HG02571 (cell line): ENCODE measurements around the gene PABPN1.
"Not testable (repeated sequence)": the region's sequence is repeated elsewhere in the genome, so short reads cannot be mapped to it uniquely, and the experiment has no call there.

Experiments
- ATAC-seq: cut with Tn5 transposase; IDR thresholded peaks from one replicate; pipeline ENCODE4 v1.9.1; 2021; ENCODE audit warnings: mild to moderate bottlenecking, moderate library complexity; ENCODE audit not compliant: unreplicated experiment

PABPN1 gene, protein sequence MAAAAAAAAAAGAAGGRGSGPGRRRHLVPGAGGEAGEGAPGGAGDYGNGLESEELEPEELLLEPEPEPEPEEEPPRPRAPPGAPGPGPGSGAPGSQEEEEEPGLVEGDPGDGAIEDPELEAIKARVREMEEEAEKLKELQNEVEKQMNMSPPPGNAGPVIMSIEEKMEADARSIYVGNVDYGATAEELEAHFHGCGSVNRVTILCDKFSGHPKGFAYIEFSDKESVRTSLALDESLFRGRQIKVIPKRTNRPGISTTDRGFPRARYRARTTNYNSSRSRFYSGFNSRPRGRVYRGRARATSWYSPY

DNA sequence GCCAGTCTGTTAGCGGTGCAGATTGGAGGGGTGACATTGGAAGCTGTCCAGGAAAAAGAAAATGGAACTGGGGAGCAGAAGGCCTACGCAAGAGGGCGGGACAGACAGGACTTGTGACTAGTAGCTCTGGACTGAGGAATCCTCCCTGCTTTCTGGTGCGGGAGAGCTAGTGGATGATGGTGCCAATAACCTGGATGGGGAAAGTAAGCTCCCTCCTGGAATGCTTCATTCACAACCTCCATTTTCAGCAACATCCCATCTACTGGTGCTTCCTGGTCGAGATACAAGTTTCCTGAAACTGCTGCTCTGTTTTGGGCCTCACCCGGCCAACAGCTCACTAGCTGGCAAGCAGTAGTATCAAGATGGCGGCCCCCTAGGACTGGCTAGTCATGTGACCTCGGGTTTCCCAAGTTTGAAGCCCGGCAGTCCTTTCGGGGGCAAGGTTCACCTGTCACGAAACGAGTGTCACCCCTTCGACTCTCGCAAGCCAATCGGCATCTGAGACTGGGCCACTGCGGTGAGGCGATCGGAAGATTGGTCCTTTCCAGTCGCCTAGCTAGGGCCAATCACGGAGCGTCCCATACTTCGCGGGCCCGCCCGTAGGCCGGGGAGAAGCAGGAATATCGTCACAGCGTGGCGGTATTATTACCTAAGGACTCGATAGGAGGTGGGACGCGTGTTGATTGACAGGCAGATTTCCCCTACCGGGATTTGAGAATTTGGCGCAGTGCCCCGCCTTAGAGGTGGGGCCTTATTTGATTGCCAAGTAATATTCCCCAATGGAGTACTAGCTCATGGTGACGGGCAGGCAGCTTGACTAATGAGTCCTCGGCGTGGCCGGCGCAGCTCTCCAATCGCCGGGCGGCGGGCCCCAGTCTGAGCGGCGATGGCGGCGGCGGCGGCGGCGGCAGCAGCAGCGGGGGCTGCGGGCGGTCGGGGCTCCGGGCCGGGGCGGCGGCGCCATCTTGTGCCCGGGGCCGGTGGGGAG lies at the start of gene PABPN1:
TSS of gene PABPN1 (plus strand) at position 874 of the 988 bp plus-strand sequence. CDS start at position 887, 13 bp downstream.
- ATAC-seq, result peak; percentile 86

DNA sequence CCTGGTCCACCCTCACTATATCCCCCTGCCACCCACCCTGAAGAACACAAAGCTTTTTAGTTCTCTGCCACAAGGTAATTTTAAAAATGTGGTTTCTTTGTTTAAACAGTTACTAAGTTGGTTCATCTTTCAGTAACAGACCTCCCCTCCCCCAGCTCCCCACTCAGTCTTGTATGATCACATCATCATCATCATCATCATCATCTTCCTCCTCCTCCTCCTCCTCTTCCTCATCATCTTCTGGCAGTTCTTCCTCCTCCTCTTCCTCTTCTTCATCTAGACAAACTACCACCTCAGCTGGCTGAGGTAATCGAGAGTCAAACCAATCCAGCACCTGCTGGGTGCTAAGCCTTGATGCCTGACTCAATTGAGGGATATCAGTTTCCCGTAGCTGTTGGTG lies 45.8 kb upstream of the PABPN1 start:
- ATAC-seq, result no peak

DNA sequence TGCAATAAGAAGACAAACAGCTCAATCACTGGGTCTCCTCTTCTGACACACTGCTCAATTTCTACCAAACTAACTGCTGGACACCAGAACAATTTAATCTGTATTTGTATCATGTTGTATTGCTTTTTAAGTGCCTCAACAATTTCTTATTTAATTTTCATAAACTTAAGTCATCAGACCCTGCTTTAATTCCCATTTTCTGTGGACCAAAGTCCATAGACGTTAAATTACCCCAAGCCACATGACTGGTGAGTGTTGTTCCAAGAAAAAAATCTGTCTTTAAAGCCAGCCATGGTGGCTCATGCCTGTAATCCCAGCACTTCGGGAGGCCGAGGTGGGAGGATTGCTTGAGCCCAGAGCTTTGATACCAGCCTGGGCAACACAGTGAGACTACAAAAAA lies 44.1 kb upstream of the PABPN1 start:
- no peak for ATAC-seq

DNA sequence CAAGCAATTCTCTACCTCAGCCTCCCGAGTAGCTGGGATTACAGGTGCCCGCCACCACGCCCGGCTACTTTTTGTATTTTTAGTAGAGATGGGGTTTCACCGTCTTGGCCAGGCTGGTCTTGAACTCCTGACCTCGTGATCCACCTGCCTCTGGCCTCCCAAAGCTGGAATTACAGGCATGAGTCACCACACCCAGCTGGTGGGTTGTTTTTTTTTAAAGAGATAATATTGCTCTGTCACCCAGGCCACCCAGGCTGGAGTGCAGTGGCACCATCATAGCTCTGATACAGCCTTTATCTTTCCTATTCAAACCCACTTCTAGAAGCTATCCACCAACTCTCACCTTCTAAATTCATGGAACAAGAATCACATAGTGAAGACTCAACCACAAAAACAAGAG lies 43.3 kb upstream of the PABPN1 start:
- ATAC-seq, result not testable (repeated sequence)

DNA sequence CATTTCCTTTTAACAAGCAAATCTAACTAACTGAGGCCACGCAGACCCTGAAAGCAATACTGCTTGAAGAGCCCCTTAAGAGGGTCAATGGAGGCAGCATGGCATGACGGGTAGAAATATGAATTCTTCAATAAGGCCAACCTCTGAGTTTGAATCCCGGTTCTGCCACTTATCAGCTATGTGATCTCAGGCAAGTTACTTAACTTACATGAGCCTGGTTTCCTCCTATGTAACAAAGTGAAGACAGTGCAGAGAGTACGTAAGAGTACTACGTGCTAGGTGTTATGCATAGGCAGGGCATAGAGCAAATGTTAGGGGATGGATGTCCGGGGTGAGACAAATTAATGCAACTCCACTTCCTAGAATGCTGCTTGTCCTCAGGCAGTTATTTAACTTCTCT lies 40.0 kb upstream of the PABPN1 start:
- ATAC-seq, result no peak

DNA sequence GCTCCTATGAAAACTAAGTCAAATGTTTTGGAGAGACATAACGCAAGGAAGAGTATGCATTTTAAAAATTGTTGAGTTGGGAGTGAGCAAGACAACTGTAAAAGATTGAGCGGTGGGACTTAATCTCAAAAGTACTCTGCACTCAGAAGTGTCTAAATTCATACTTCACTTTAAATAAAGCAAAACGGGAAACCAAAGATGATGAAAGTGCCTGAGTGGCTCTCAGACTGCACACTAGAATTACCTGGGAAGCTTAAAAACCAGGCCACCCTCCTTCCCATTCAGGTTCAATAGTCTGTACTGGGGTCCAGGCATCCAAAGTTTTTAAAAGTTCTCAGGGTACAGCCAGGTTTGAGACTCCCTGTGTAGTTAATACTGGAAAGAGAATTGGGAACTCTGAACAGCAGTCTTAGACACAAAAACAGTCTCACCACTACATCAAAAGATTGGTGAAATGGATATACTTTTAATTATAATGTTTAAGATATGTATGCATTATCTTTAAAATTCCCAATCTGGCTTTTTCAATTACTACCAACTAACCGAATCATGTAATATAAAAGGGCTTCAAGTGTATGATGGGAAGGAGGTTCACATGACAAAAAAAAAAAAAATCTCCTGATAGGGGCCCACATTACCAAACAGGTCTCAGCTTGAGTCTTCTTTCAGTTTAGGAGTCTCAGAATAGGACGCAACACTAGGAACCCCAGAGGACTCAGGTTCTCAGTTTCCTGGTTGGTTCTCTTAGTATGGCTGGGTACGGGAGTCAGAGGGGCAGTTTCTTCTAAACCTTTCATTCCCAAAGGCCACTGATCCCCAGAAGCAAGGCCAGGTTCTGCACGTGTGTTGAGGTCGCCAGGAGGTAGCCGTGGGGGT lies 36.4 kb upstream of the PABPN1 start:
- no peak for ATAC-seq

DNA sequence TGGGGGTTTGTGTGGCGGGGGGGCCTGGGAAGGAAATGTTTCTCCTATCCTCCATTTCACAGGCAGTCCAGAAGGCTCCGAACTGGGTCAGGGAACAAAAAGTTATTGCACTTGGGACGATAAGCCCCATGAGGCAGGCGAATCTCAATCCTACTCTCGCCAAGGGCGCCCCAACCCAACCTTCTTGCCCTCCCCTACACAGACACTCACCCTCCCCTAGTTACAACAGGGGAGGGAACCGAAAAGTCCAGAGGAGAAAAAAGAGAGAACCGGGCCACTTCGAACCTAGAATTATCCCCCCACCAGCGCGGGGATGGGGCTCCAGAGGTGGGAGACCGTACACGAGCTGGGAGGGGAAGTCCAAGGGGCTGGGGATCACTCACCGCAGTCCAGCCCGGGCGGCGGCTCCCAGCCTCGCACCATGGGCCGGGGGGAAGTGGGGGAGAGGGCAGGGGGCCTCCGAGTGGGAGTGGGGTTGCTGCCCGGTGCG lies 35.7 kb upstream of the PABPN1 start:
- ATAC-seq, result peak; percentile 26

DNA sequence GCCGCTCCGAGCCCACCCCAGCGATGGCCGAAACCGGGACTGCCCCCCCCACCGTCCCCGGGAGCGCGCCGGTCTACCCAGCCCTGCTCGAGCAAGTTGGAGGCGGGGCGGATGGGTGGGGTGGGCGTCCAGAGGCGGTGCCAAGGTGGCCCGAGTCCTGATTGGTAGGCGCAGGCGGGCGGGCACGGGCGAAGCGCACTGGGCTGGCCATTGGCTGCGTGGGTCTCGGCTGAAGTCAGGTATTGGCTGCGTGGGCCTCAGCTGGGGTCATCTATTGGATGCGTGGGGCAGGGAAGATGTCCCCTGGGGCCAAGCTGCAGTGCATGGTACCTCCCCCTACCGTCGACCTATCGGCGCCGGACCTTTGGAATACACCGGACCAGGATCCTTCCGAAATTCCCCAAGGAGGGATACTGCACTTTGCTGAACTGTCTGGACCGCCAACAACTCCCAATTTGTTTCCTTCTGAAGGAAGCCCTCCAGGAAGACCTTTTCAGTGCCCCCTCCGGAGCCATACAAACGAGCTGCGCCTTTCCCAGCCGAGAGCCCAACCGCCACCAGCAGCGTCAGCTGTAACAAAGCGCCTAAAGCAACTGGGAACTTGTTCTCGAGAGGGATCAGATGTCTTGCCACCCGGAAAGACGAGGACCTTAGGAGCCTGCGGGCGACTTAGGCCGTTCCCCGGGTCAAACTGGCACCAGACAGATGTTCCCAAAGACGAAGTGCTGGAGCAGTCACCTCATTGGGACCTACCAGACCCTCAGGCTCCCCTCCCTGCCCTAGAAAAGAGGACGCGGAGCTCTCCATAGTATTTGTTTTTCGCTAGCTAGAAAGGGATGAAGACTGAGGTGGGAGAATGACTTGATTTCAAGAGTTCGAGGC lies 35.0 kb upstream of the PABPN1 start, which contains the start of gene HOMEZ:
TSS of gene HOMEZ (minus strand) at position 113 of the 882 bp plus-strand sequence. CDS start 180 bp downstream, outside the sequence.
- peak; percentile 98 for ATAC-seq

DNA sequence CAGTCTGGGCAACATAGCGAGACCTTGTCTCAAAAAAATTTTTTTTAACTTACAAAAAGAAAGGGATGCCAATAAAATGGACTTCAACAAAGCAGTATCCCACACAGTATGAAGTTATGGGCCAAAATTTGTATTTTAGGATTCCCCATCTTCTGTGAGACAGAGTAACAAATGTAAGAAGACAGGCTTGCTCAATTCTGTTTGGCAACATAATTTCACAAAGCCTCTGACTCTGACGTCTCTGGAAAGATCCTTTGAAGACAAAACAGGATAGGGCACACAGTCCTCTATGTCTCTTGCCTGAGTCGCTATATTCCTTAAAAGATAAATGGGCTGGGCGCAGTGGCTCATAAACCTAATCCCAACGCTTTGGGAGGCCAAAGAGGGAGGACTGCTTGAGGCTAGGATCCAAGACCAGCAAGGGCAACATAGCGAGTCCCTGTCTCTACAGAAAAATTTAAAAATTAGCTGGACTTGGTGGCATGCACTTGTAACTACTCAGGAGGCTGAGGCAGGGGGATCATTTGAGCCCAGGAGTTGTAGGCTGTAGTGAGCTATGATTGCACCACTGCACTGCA lies 34.3 kb upstream of the PABPN1 start:
- ATAC-seq, result no peak

DNA sequence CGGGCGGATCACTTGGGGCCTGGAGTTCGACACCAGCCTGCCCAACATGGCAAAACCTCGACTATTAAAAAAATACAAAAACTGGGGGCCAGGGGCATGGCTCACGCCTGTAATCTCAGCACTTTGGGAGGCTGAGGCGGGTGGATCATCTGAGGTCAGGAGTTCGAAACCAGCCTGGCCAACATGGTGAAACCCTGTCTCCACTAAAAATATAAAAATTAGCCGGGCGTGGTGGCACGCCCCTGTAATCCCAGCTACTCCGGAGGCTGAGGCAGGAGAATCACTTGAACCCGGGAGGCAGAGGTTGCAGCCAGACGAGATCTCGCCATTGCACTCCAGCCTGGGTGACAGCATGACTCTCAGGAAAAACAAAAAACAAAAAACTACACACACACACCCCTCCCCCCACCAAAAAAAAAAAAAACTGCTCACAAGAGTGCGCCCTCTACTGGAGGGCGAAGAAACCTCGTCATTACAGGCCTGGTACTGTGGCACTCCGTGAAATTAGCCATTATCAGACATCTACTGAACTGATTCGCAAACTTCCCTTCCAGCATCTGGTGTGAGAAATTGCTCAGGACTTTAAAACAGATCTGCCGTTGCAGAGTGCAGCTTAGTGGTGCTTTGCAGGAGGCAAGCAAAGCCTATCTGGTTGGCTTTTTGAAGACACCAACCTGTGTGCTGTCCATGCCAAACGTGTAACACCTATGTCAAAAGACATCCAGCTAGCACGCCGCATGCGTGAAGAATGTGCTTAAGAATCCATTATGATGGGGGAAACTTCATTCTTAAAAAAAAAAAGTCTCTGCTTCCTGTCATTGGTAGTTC lies 26.3 kb upstream of the PABPN1 start:
- no peak for ATAC-seq

DNA sequence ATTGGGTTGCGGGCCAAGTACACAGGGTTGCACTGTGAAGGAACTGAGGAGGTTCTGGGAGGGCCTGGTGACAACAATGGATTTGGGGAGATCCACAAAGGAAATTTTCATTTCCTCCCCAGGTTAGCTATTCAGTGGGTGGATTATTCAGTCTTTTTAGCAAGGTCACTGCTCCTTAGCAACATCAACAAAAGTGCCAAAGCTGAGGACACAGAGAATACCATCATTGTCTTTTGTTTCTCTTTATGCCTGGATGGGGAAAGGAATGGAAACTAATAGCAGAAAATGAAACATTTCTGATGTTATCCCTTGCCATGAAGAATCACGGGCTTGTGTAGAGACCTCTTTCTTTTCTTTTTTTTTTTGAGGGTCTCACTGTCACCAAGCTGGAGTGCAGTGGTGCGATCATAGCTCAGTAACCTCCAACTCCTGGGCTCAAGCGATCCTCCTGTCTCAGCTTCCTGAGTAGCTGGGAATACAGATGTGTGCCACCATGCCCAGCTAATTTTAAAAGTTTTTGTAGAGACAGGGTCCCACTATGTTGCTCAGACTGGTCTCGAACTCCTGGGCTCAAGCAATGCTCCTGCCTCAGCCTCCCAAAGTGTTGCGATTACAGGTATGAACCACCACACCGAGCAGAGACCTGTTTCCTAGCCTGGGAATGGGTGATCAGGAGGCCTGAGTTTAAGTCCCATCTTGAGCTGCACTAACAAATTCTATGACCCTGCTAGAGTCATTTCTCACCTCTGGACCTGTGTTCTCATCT lies 25.1 kb upstream of the PABPN1 start:
- no peak for ATAC-seq

DNA sequence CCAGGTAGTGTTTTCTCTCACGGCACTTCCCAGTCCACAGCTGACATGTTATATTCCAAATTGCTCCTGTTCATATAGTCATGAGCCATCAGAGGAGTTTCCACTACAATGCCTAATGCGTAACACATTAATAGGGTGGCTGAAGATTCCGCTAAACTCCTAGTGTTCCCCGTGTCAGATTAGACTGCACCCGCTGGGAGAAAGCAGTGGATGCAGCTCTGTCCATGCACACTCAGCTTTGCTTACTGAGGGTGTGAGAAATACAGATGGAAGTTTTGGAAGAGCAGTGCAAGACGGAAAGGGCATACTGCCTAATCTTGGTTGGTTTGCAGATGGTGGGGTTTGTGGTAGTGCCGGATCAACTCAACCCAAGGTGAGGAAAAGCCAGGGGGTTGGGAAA lies 24.2 kb upstream of the PABPN1 start:
- no peak for ATAC-seq

DNA sequence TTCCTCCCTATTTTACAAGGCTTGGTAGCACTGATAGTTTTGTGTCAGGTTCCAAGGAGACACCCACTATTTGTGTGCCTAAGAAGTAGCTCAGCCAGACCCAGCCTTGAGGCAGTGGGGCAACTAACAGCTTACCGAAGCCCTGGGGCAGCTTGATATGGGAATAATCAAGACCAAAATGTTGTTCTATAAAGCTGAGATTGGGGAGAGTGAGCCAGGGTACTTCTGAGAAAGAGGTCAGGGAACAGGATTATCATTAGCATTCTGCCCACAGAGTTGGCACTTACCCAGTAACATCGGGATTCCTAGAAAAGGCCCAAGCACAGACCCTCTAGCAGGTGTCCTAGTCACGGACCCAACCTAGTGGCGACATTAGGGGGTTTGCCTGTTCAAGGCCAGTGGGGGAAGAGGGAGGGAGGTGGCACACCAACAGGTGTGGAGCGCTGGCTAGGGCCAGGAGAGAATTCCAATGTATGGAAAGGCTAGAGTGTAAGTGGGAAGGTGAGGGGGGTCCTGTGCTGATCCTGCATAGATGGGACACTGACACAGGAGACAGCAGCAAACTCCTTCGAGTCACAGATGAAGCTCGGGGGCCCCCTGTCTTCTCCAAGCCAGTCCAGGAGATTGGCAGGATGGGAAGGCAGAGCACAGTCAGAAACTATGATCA lies 23.5 kb upstream of the PABPN1 start:
- no peak for ATAC-seq

DNA sequence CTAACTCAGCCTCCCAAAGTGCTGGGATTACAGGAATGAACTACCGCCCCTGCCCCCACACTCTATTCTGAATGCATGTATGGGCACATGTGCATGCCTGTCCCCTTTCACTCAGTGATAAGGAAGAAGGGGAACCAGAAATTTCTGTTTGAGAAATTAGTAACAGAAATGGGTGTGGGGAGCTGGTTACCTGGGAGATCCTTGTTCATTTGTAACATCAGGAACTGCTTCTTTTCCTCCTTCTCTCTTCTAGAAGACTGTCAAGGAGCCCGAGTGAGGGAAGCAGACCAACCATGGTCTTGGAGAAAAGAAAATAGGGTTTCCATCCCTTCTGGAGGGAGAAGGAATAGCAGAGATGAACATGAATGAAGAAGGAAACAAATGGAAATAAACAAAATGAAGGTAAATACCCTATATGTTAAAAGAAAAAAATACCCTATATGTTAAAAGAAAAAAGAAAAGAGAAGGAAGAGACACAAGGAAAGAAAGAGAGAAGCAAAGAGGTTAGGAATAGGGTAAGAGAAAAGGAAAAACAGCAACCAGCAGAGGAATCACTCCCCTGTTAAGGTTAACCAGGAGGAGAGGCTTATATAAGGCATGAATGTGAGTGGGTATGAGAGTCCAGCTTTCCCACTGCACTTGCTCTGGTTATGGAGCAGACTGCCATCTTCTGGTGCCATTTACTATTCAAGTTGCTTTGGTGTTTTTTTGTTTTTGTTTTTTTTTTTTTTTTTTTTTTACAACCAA lies 21.9 kb upstream of the PABPN1 start:
- no peak for ATAC-seq

DNA sequence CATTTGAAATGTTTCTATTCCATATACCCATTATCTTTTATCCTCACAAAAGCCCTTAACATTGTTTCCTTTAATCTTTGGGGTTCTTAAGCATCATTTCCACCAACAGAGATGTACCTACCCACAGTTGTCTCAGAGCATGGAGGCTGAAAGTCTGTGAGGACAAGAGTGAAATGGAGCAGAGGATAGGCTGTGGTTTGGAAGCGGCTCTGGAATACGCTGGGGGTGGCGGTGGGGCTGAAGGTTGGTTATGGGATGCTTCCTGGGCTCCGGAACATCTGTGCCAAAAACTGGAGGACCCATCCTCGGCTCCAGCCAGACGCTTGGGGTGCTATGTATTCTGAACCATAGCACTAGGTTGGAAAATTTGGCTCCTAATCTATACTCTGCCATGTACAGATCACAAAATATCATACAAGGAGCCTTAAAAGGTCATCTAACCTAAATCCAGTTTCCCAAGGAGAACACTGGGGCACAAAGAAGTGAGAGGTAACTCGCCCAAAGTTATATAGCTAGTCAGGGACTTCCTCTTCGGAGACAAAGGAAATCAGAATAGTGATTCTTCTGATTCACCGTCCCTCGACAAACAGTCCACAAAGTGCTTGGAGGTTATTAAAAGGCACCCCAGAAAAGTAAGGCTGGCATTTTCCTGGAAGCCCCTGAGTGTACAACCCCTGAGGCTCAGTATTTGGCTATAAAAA lies 21.1 kb upstream of the PABPN1 start:
- ATAC-seq, result no peak

DNA sequence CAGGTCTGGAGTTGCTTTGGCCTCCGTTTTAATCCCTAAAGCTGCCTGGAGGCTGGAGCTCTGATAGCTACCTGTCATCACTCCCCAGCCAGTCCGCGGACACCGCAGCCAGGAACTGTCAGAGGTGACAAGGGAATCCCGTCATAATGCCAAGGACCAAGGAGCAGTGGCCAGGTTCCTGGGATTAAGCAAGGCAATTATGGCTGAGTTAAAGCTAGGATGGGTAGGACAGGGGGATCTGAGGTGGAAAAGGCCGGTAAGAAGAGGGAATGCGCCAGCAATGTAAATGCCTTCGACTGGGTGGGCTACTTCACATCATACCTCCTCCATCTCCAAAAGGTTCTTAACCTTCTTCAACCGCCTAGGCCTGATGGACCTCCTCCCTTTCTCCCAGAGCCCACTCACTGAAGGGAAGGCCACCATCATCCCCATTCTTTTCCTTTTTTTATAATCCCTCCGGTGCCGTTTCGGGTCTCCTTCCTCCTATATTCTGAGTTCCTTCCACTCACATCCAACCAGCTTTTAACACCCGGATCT lies 20.5 kb upstream of the PABPN1 start:
- ATAC-seq, result no peak
